HCT116 (cell line): ENCODE measurements around the gene SLC7A1. TPM values are rescaled to one million over a fixed set of nuclear protein-coding genes. Genes with fewer than 3 reads are reported as not detected.

Experiments
- ATAC-seq: fragments of 200-7000 bp; cut with Tn5 transposase; 2 replicates; pipeline ENCODE4 v1.9.1; 2020; ENCODE audit warnings: mild to moderate bottlenecking, moderate library complexity
- BruUV-seq: library from RNA; stranded (reverse); fragments of 400-500 nt; replicated peaks from 2 replicates; lab custom pipeline; 2021; lab: Mats Ljungman, UMichigan
- CTCF ChIA-PET: fragments of 300-600 bp; sonication (Branson Sonifier 250); formaldehyde crosslinking; loops from one replicate; lab custom pipeline; 2021; ENCODE audit warnings: antibody characterized with exemption; lab: Charles Lee
- POLR2A ChIA-PET: fragments of 300-600, 350-600 bp; sonication (Branson Sonifier 250); formaldehyde crosslinking; loops from one replicate; lab custom pipeline; 2021; ENCODE audit warnings: antibody characterized with exemption; lab: Charles Lee
- RAD21 ChIA-PET, 2 experiments: fragments of 300-600 bp; sonication (Branson Sonifier 250); formaldehyde crosslinking; loops; one replicate each; lab custom pipeline; 2023; ENCODE audit warnings: low total read pairs in 2 of 2; ENCODE audit not compliant: uncharacterized antibody in 2 of 2, unreplicated experiment in 2 of 2, low non-redundant PET in 1 of 2; lab: Charles Lee
- DNase-seq: peaks from one replicate; pipeline ENCODE4 v3.0.0-alpha.2; 2010; ENCODE audit warnings: low read depth, low spot score
- H2AFZ ChIP-seq: fragments of 200-600 bp; shearing (Covaris generic), sonication (generic); 2 replicates; pipeline ENCODE4 v1.6.1; 2017; ENCODE audit warnings: low read depth, mixed run types, mixed read lengths, antibody characterized with exemption, low read length; ENCODE audit not compliant: poor library complexity, severe bottlenecking
- H3K27ac ChIP-seq: 2 replicates; pipeline ENCODE4 v1.5.1; 2012; ENCODE audit warnings: low read depth, low read length
- H3K27me3 ChIP-seq: fragments of 200-600 bp; sonication (generic); 2 replicates; pipeline ENCODE4 v1.6.1; 2016; ENCODE audit warnings: mixed run types, low read length, mixed read lengths; ENCODE audit not compliant: insufficient read depth
- H3K36me3 ChIP-seq, 2 experiments: fragments of 200-500 bp in 1 of 2; fragments of 200-600 bp in 1 of 2; sonication (Bioruptor generic) in 1 of 2; sonication (generic) in 1 of 2; 2 replicates each; pipeline versions ENCODE4 v1.5.1 to v1.6.1; 2014 to 2016; ENCODE audit warnings: low read length in 2 of 2, inconsistent platforms in 1 of 2, mixed read lengths in 1 of 2, mixed run types in 1 of 2; ENCODE audit not compliant: insufficient read depth in 2 of 2, control insufficient read depth in 1 of 2
- H3K4me1 ChIP-seq, 2 experiments: fragments of 200-600 bp in 1 of 2; sonication (generic) in 1 of 2; 2 replicates each; pipeline versions ENCODE4 v1.5.1 to v1.6.1; 2012 to 2017; ENCODE audit warnings: low read length in 2 of 2, inconsistent platforms in 1 of 2, mild to moderate bottlenecking in 1 of 2, mixed read lengths in 1 of 2, mixed run types in 1 of 2, moderate library complexity in 1 of 2; ENCODE audit not compliant: insufficient read depth in 2 of 2, control insufficient read depth in 1 of 2
- H3K4me2 ChIP-seq: fragments of 200-600 bp; sonication (generic); 2 replicates; pipeline ENCODE4 v1.6.1; 2017; ENCODE audit warnings: mixed run types, low read length, mixed read lengths
- H3K4me3 ChIP-seq, 2 experiments: fragments of 200-600 bp in 1 of 2; sonication (generic) in 1 of 2; replicated peaks in 1 of 2; 2 replicates each; pipeline ENCODE4 v1.5.1; 2011 to 2016; ENCODE audit warnings: low read length in 2 of 2, control low read depth in 1 of 2, low read depth in 1 of 2, mild to moderate bottlenecking in 1 of 2, mixed read lengths in 1 of 2, mixed run types in 1 of 2
- H3K79me2 ChIP-seq: fragments of 200-600 bp; sonication (generic); 2 replicates; pipeline ENCODE4 v1.6.1; 2017; ENCODE audit warnings: mild to moderate bottlenecking, mixed run types, low read length, moderate library complexity, mixed read lengths; ENCODE audit not compliant: insufficient read depth
- H3K9ac ChIP-seq: fragments of 200-600 bp; sonication (generic); 2 replicates; pipeline ENCODE4 v1.6.1; 2016; ENCODE audit warnings: low read length, mixed read lengths
- H3K9me2 ChIP-seq: fragments of 200-600 bp; sonication (generic), shearing (Covaris generic); 2 replicates; pipeline ENCODE4 v1.6.1; 2017; ENCODE audit warnings: mixed run types, mild to moderate bottlenecking, moderate library complexity; ENCODE audit not compliant: insufficient read depth
- H3K9me3 ChIP-seq, 2 experiments: fragments of 200-500 bp in 1 of 2; fragments of 200-600 bp in 1 of 2; sonication (Bioruptor generic) in 1 of 2; sonication (generic) in 1 of 2; 2 replicates each; pipeline ENCODE4 v1.6.1; 2014 to 2017; ENCODE audit warnings: low read length in 2 of 2, mixed read lengths in 2 of 2, inconsistent platforms in 1 of 2, low read depth in 1 of 2, mild to moderate bottlenecking in 1 of 2, mixed run types in 1 of 2, moderate library complexity in 1 of 2; ENCODE audit not compliant: control insufficient read depth in 1 of 2, insufficient read depth in 1 of 2
- H4K20me1 ChIP-seq: fragments of 200-600 bp; sonication (generic), shearing (Covaris generic); 2 replicates; pipeline ENCODE4 v1.6.1; 2017; ENCODE audit warnings: mixed run types, mild to moderate bottlenecking, moderate library complexity; ENCODE audit not compliant: insufficient read depth
- CBX3 ChIP-seq: IDR thresholded peaks from 2 replicates; pipeline ENCODE4 v1.6.1; 2012; ENCODE audit warnings: low read depth
- CTCF ChIP-seq, 3 experiments: fragments of 200-600 bp in 1 of 3; sonication (generic) in 1 of 3; IDR thresholded peaks in 2 of 3; conservative IDR thresholded peaks in 1 of 3; 2 replicates each; pipeline ENCODE4 v1.5.1; 2012 to 2017; ENCODE audit warnings: low read depth in 2 of 3, low read length in 2 of 3, antibody characterized with exemption in 1 of 3, borderline replicate concordance in 1 of 3, control low read depth in 1 of 3, mild to moderate bottlenecking in 1 of 3, mixed read lengths in 1 of 3, mixed run types in 1 of 3, moderate library complexity in 1 of 3; ENCODE audit not compliant: insufficient read depth in 1 of 3
- ELF1 ChIP-seq: IDR thresholded peaks from 2 replicates; pipeline ENCODE4 v1.6.1; 2012; ENCODE audit warnings: low read depth, borderline replicate concordance
- EZH2 ChIP-seq: fragments of 200-600 bp; sonication (generic); IDR thresholded peaks from 2 replicates; pipeline ENCODE4 v1.6.1; 2017; ENCODE audit warnings: antibody characterized with exemption, mixed run types
- EZH2phosphoT487 ChIP-seq: fragments of 200-600 bp; IDR thresholded peaks from 2 replicates; pipeline ENCODE4 v1.6.1; 2018; ENCODE audit warnings: antibody characterized with exemption, borderline replicate concordance
- JUND ChIP-seq: IDR thresholded peaks from 2 replicates; pipeline ENCODE4 v1.6.1; 2012
- MAX ChIP-seq: IDR thresholded peaks from 2 replicates; pipeline ENCODE4 v1.6.1; 2012
- POLR2A ChIP-seq: IDR thresholded peaks from 2 replicates; pipeline ENCODE4 v1.7.0; 2011; ENCODE audit warnings: borderline replicate concordance; ENCODE audit not compliant: insufficient read depth, insufficient read length; ENCODE audit errors: extremely low read depth
- RAD21 ChIP-seq: IDR thresholded peaks from 2 replicates; pipeline ENCODE4 v1.6.1; 2012; ENCODE audit warnings: low read depth, mild to moderate bottlenecking
- SIN3A ChIP-seq: IDR thresholded peaks from 2 replicates; pipeline ENCODE4 v1.6.1; 2012; ENCODE audit warnings: low read depth
- SP1 ChIP-seq: IDR thresholded peaks from 2 replicates; pipeline ENCODE4 v1.6.1; 2012; ENCODE audit warnings: low read depth
- SRF ChIP-seq: IDR thresholded peaks from 2 replicates; pipeline ENCODE4 v1.6.1; 2012; ENCODE audit warnings: low read depth
- ZNF274 ChIP-seq: fragments of 200-500 bp; sonication (Bioruptor generic); IDR thresholded peaks from 2 replicates; pipeline ENCODE4 v1.6.1; 2014; ENCODE audit warnings: mild to moderate bottlenecking, low read depth, low read length, inconsistent platforms
- intact Hi-C: fragments of 100-400 bp; cut with micrococcal nuclease; formaldehyde crosslinking; loops from 2 replicates; pipeline ENCODE4 v1.10.0; 2022
- total RNA-seq: library from RNA; stranded (reverse); gene quantifications from one replicate; pipeline ENCODE4 v1.2.1, GENCODE V29; 2021; ENCODE audit not compliant: unreplicated experiment

SLC7A1 gene
- total RNA-seq, 1 experiment from 2014 or later, result 124 TPM

- ChIA-PET RAD21 (no interaction called here), POLR2A (no interaction called here), CTCF (interaction anchor here (2.7 kb wide), 1 partner anchor 11 kb away, joined by 10 read pairs; no protein-coding TSS in a partner anchor)
- no peak overlapping the region for H3K4me3 ChIP-seq
- H3K36me3 ChIP-seq, result no peaks in the 10 kb centered on the region
- no peak overlapping the region for H3K4me2 ChIP-seq
- TF ChIP-seq SRF, result no peak
- TF ChIP-seq SIN3A, result no peak
- TF ChIP-seq EZH2, result no peak
- TF ChIP-seq RAD21, result no peak
- TF ChIP-seq JUND, result no peak
- TF ChIP-seq SP1, result no peak
- no peak for TF ChIP-seq CTCF (IDR thresholded peaks at IDR 0.05 in 2 of 3, conservative IDR thresholded peaks at IDR 0.05 in 1 of 3; ENCODE audit: borderline replicate concordance in 1 of 3, insufficient read depth in 1 of 3, low read depth in 2 of 3, low read length in 2 of 3)
- no peak for TF ChIP-seq POLR2A
- TF ChIP-seq MAX, result no peak
- TF ChIP-seq EZH2phosphoT487, result no peak
- no peak for TF ChIP-seq ZNF274
- no peak for TF ChIP-seq CBX3
- no peak for TF ChIP-seq ELF1
- H3K9ac ChIP-seq, result no peak overlapping the region
- intact Hi-C loops, result no loop called here
- H3K4me1 ChIP-seq, result no peaks in the 10 kb centered on the region
- no peaks in the 10 kb centered on the region for H3K79me2 ChIP-seq
- no peaks in the 10 kb centered on the region for H3K9me2 ChIP-seq
- DNase-seq (no peak), ATAC-seq (no peak)
- no peaks in the 10 kb centered on the region for H4K20me1 ChIP-seq
- no peak overlapping the region for H2AFZ ChIP-seq
- H3K27me3 ChIP-seq, result peaks cover 21% of the 10 kb centered on the region
- H3K27ac ChIP-seq, result no peak overlapping the region
- no TSS peak for BruUV-seq
- no peaks in the 10 kb centered on the region for H3K9me3 ChIP-seq
Observed at GRCh38 chr13:29482504-29482903, 113.0 kb downstream of the SLC7A1 start.
